Measurements from ENCODE around the gene DNAJC11.
"Not testable (repeated sequence)": the region's sequence is repeated elsewhere in the genome, so short reads cannot be mapped to it uniquely, and the experiment has no call there.

The DNAJC11 gene

DNA sequence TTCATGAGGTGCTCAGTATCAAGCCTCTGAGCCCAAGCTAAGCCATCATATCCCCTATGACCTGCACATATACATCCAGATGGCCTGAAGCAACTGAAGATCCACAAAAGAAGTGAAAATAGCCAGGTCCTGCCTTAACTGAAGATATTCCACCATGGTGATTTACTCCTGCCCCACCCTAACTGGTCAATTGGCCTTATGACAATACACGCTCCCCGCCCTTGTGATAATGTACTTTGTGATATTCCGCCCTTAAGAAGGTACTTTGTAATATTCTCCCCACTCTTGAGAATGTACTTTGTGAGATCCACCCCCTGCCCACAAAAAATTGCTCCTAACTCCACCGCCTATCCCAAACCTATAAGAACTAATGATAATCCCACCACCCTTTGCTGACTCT, 1.7 kb downstream of the DNAJC11 start:
- DNase-seq: not testable (repeated sequence)

GRCh38 chr1:6695868-6696267, 5.7 kb downstream of the DNAJC11 start:
- no peak for DNase-seq

DNA sequence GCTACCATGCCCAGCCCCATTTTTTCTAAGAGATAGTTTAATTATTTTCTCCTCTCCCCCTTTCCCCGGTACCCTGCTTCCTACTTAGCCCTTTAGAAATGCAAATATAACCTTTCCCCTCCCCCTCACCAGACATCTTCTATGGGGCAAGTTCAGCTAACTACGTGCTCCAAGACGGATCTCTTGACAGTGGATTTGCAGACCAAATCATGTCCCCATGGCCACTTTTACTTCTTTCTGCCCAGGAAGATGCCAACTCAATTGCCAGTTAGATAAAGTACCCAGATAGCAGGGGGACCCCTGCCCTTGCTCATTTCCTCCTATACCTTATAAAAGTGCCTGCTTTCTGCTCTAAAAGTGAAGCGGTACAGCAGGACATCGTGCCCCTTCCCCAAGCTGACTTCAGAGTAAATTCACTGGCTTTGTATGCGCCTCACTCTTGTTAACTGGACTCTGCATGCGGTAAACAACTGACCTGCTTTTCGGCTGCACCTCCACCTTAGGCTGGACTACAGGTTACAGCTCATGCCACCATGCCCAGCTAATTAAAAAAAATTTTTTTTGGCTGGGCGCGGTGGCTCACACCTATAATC, 7.4 kb downstream of the DNAJC11 start:
- no peak for DNase-seq

GRCh38 chr1:6692956-6693355, 8.7 kb downstream of the DNAJC11 start:
- DNase-seq: no peak

DNA sequence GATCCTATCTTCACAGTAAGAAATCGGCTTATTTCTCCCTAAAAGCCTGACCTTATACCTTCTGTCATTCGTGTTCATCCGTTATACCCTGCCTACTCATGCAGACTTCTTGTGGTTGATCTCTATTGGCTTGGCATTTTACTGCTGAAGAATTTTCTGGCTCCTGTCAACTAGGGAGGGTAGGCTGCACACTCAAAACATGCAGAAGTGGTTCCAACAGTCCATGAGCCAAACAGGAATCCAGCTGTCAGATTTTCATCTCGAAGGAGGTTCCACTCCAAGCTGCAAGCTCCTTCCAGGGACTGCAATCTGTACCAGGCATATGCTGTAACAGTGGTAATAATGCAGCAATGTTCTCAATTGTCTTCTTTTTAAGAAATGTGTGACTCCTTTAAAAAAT, 10.1 kb downstream of the DNAJC11 start:
- peak in 7 of 58 donors; percentile 3 to 59 (median 12) for DNase-seq

GRCh38 chr1:6690186-6690585, 11.4 kb downstream of the DNAJC11 start:
- DNase-seq: no peak

GRCh38 chr1:6688757-6689156, 12.9 kb downstream of the DNAJC11 start:
- no peak for DNase-seq

DNA sequence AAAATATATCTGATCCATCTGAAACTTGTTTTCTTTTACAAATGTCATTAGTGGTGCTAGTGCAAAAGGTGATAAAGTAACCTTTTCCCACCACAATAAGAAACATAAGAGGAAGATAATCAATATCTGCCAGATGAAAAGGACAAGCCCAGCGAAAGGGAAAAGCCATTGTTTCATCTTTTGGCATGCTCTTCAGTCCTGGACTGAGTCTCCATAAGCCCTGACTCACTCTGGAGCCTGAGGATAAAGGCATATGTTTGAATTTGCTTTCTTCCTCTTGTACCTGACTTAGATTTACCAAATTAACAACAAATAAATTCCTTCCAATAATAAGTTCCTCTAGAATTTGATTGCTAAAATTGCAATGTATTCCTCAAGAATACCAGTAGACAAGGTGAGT, 13.6 kb downstream of the DNAJC11 start:
- no peak for DNase-seq

- DNase-seq: no peak
Observed at GRCh38 chr1:6686294-6686693, 15.3 kb downstream of the DNAJC11 start.

DNA sequence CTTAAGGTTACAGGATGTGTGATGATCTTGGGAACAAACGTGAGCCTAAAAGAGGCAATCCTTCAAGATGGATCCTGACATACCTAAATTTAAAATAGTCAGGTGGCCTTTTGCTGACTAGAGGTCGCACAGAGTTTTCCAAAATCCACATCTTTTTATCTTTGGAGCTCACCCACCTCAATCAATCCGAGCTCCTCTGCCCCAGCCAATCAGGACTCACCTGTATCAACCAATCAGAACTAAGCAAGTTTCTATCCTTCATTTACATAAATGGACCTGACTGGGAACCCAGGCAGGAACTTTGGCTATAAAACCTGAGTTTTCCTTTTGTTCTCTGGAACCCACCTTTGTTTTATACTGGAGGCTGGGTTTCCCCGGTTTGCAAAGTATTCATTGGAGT, 16.2 kb downstream of the DNAJC11 start:
- DNase-seq: no peak

DNA sequence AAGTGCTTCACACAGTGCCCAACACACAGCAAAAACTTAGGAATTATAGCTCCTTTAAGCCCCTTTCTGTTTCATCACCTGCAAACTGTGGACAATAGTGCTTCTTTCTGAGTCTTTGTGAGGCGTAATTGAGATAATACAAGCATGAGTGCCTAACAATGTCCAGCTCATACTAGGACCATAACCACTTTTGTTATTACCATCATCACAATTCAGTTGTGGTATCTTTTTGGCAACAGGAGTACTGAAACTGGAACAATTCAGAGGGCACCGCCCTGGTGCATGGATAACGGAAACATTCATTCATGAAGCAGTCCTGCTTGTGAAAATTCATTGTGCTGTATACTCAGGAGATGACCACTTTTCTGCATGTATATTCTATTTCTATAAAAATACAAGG, 18.2 kb downstream of the DNAJC11 start:
- DNase-seq: no peak

DNA sequence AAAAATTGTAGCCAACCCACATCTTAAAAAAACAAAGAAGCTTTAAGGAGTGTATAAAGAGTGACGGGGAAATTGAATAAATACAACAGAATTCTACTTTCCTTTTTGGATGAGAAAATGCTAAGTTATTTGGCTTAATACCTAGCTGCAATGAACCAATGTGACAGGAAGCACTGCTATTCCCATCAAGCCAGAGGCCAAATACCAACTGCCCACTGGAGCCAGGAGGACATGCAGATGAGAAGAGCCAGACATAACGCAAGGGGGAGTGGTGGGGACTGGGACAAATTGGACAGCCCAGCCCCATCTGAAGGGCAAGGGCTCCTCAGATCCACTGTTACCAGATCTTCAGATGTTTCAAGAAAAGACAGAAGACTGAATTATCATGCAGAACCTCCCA, 25.7 kb downstream of the DNAJC11 start:
- no peak for DNase-seq

- no peak for DNase-seq
Observed at GRCh38 chr1:6674771-6675170, 26.8 kb downstream of the DNAJC11 start.

DNA sequence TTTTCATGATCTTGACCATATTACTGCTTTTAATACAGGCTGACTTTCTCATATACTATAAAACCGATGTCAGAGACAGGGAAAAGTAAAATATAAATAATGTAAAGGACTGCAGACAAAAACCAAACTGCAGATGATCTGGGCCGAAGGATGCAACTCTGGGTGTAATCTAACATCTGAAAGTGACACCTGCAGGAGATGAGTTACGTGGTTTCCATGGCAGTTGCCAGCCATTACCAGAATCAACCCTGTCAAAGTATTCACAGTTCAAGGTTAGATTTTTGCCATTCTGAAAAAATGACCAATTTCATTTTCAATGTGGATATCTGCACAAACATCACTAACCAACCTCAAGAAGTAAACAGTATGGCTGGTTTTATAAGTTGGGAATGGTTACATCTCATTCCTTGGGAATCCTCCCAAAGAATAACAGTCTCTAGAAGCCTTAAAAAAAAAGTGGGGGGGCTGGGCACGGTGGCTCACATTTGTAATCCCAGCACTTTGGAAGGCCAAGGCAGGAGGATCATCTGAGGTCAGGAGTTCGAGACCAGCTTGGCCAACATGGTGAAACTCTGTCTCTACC, 27.7 kb downstream of the DNAJC11 start:
- DNase-seq: no peak

- peak in 2 of 58 donors; percentile 8 to 19 for DNase-seq
Observed at GRCh38 chr1:6672558-6672957, 29.1 kb downstream of the DNAJC11 start.

GRCh38 chr1:6668503-6668902, 33.1 kb downstream of the DNAJC11 start:
- no peak for DNase-seq

DNA sequence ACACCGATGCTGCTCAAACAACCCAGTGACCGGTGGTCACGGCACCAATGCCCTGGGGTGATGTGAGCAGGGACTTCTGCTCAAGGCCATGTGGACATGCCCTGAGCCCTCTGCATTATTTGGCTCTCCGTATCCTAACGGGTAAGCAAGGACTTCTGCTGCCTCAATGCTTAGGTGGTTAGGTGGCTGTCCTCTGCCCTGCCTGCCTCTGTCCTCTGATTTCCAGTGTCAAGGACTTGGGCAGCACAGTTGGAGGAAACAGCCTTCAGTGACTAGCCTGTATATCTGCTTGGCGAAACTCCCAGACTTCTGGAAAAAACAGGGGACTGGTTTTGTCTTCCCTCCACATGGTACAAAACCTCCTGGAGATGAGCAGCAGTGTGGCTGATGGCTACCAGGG, 34.5 kb downstream of the DNAJC11 start:
- peak in 1 of 58 donors; percentile 0 for DNase-seq

DNA sequence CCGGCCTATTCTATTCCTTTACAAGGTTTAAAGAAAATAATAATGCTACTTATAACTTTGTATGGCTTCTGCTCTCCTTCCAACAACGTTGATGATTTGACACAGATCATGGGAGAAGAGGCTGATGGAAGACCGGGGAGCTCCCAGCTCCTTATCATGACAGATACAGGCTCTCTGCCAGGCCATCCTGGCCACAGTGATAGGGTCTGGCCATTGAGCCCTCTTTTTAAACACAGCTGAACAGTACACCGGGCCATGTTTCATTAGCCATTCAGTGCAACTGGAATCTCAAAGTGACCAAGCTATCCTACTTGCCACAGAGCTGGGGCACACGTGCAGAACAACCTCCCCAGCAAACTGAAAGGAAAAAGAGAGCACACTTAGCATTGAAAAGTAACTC, 34.9 kb downstream of the DNAJC11 start:
- DNase-seq: no peak

- not testable (repeated sequence) for DNase-seq
Observed at GRCh38 chr1:6662468-6662867, 39.1 kb downstream of the DNAJC11 start.

GRCh38 chr1:6660415-6661049, 41.1 kb downstream of the DNAJC11 start:
- DNase-seq: no peak

DNA sequence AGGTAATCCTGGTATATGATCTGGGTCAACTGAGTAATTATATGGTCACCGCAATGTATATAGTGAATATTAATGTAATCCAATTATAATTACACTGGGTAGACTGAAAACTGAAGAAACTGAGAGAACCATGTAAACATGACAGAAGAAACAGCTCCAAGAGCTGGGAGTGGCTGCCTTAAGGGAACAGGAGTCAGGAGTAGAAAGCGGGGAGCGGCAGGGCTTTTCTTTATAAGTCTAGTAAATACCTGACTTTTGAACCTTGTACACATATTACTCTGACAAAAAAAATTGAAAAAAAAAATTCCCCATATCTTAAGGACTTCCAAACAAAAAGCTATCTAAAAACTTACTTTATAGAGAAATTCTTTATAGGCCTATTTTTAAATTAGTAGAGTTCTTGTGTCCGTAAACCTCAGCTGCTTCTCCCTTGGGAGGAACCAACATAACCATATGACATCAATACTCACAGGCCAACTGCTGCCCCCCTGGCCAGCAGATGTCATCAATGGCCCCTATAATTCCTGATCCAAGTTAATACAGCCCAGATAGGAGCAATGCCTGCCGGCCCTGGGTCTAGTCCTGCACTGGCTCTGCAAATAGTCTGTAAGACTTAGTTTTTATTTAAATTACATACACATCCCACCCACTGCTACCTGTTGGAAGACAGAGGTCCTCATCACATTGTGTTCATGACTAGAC, 43.1 kb downstream of the DNAJC11 start:
- DNase-seq: no peak

GRCh38 chr1:6657138-6657537, 44.5 kb downstream of the DNAJC11 start:
- no peak for DNase-seq

Data from anterior cingulate cortex (tissue), 58 donors.